ENCODE results near the gene SHROOM4.

Gene SHROOM4

GRCh38 chrX:50677789-50678188 is 136.2 kb downstream of the SHROOM4 start:
- TF ChIP-seq CTCF (IDR thresholded peaks at IDR 0.05; ENCODE audit: unreplicated experiment in 3 of 3): no peak
- H3K36me3 Mint-ChIP-seq (ENCODE audit: low read depth): no peaks in the 10 kb centered on the region
- H3K27ac Mint-ChIP-seq: no peak overlapping the region
- no peaks in the 10 kb centered on the region for H3K27me3 Mint-ChIP-seq (ENCODE audit: low read depth)
- H3K4me1 Mint-ChIP-seq: no peaks in the 10 kb centered on the region
- no peaks in the 10 kb centered on the region for H3K9me3 Mint-ChIP-seq
- no peak overlapping the region for H3K4me3 Mint-ChIP-seq

GRCh38 chrX:50671661-50672060 is 142.3 kb downstream of the SHROOM4 start:
- no peak for TF ChIP-seq CTCF (IDR thresholded peaks at IDR 0.05; ENCODE audit: unreplicated experiment in 3 of 3)
- H3K27me3 Mint-ChIP-seq (ENCODE audit: low read depth): no peaks in the 10 kb centered on the region
- peaks cover 3% of the 10 kb centered on the region for H3K36me3 Mint-ChIP-seq (ENCODE audit: low read depth)
- H3K27ac Mint-ChIP-seq: peak overlapping the region in 1 of 3 experiments; percentile 18
- peaks cover 4% of the 10 kb centered on the region for H3K4me1 Mint-ChIP-seq
- H3K9me3 Mint-ChIP-seq: no peaks in the 10 kb centered on the region
- H3K4me3 Mint-ChIP-seq: no peak overlapping the region

- Mint-ChIP-seq H3K27me3 (ENCODE audit: low read depth) (no peaks in the 10 kb centered on the region), H3K4me1 (peaks cover 4% of the 10 kb centered on the region), H3K4me3 (no peak overlapping the region), H3K9me3 (no peaks in the 10 kb centered on the region), H3K27ac (no peak overlapping the region), H3K36me3 (ENCODE audit: low read depth) (peaks cover 3% of the 10 kb centered on the region)
- TF ChIP-seq CTCF (IDR thresholded peaks at IDR 0.05; ENCODE audit: unreplicated experiment in 3 of 3): no peak
Measured at GRCh38 chrX:50668860-50669259, 145.1 kb downstream of the SHROOM4 start.

- H3K4me1 Mint-ChIP-seq: no peaks in the 10 kb centered on the region
- no peak for TF ChIP-seq CTCF (IDR thresholded peaks at IDR 0.05; ENCODE audit: unreplicated experiment in 3 of 3)
- no peaks in the 10 kb centered on the region for H3K36me3 Mint-ChIP-seq (ENCODE audit: low read depth)
Measured at GRCh38 chrX:50648156-50648555, 165.8 kb downstream of the SHROOM4 start.

GRCh38 chrX:50644496-50644895 is 169.5 kb downstream of the SHROOM4 start:
- H3K27me3 Mint-ChIP-seq (ENCODE audit: low read depth): no peaks in the 10 kb centered on the region
- no peaks in the 10 kb centered on the region for H3K4me1 Mint-ChIP-seq
- H3K27ac Mint-ChIP-seq: no peak overlapping the region
- H3K4me3 Mint-ChIP-seq: no peak overlapping the region
- no peak for TF ChIP-seq CTCF (IDR thresholded peaks at IDR 0.05; ENCODE audit: unreplicated experiment in 3 of 3)
- H3K36me3 Mint-ChIP-seq (ENCODE audit: low read depth): no peaks in the 10 kb centered on the region
- no peaks in the 10 kb centered on the region for H3K9me3 Mint-ChIP-seq

More at GRCh38 chrX:50648156-50648555, 165.8 kb downstream of the SHROOM4 start:
- no peak overlapping the region for H3K27ac Mint-ChIP-seq
- H3K27me3 Mint-ChIP-seq (ENCODE audit: low read depth): no peaks in the 10 kb centered on the region
- H3K4me3 Mint-ChIP-seq: no peak overlapping the region
- peaks cover 3% of the 10 kb centered on the region for H3K9me3 Mint-ChIP-seq

GRCh38 chrX:50643525-50644137 is 170.4 kb downstream of the SHROOM4 start:
- TF ChIP-seq CTCF (IDR thresholded peaks at IDR 0.05; ENCODE audit: unreplicated experiment in 3 of 3): no peak
- Mint-ChIP-seq H3K4me1 (no peaks in the 10 kb centered on the region), H3K36me3 (ENCODE audit: low read depth) (no peaks in the 10 kb centered on the region), H3K9me3 (peaks cover 1% of the 10 kb centered on the region), H3K27me3 (ENCODE audit: low read depth) (no peaks in the 10 kb centered on the region), H3K27ac (no peak overlapping the region), H3K4me3 (no peak overlapping the region)

Measured in nephron (organoid).